AG09319 (cell line): ENCODE data around the gene BFSP1.

Experiments used
- DNase-seq: peaks from one replicate; pipeline ENCODE4 v3.0.0-alpha.2; 2010; ENCODE audit warnings: low read depth; ENCODE audit errors: extremely low read depth
- CTCF ChIP-seq: IDR thresholded peaks from 2 replicates; pipeline ENCODE4 v1.5.1; 2011; ENCODE audit warnings: low read depth, mild to moderate bottlenecking, inconsistent platforms, low read length, moderate library complexity

Gene BFSP1

DNA sequence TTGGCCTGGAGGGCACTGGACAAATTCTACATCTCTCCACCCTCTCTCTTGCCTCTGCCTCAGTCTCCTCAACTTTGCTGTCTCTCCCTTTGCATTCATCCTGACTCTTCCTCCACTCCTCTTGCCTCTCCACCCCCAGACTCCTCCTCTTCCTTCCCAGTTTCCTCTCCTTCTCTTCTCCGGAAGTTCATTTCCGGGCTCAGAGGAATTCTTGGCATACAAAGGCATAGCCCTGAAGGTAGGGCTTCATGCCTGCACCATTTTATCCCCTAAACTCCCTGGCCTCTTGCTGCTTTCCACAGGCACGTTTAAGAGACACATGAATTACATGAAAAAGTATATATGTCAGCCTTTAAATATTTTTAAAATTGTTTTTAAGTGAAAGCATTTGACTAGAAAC is 10.6 kb downstream of the BFSP1 start:
- no peak for DNase-seq
- TF ChIP-seq CTCF = no peak

DNA sequence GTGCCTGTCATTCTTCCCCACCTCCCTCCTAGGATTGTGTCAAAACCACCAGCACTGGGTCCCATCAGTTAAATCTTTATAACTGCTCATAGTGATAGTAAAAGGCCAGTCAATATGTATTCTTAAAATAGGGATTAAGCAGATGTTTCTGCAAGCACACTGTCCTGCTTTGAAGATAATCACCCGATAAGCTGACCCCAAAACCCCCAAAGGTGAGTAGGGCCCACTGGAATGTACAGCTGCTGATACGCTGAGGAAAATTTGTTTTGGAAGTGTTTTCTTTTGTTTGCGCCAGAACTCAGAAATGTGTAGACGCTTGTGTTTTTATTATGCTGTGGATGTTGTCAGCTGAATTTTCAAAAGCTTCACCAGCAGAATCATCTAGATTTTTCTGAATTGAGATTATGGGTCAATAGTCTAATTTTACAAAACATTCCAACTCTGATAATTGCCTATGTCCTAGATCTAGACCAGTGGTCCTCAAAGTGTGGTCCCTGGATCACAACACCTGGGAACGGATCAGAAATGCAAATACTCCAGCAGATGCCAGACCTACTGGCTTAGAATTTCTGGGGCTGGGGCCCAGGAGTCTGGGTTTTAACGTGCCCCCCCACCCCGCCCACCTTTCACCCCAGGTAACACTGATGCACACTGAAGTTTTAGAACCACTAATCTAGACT is 11.4 kb downstream of the BFSP1 start:
- DNase-seq = no peak
- no peak for TF ChIP-seq CTCF

DNA sequence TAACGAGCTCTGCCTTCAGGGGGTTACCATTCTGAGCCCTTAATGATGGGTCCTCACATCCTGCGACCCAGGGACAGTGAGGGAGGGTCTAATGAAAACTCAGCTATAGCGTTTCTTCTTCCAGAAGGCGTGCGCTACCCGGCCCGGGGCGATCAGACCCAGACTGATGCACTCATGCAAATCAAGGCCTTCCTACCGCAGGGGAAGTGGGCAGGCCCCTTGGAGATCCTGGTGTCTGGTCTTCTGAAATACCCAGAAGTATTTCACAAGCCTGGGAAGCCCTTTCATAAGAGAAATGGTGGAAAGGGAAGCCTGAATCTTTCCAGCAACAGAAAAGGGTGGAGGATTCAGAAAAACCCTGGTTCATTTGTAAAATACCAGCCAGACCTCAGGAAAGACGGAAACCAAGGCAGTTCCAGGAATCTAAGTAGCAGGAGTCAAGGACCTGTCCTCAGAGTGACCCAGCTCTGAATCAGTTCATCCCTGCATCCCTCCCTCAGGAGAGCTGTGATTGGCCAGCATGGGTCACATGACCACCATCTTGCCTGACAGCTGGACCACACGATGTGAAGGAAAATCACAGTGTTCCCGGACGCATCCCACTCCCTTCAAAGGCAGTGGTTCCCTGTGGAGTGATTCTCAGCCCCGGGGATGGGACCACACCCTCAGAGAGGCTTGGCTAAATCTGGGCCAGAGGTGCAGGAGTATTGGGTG is 12.7 kb downstream of the BFSP1 start:
- TF ChIP-seq CTCF = no peak
- DNase-seq = no peak

DNA sequence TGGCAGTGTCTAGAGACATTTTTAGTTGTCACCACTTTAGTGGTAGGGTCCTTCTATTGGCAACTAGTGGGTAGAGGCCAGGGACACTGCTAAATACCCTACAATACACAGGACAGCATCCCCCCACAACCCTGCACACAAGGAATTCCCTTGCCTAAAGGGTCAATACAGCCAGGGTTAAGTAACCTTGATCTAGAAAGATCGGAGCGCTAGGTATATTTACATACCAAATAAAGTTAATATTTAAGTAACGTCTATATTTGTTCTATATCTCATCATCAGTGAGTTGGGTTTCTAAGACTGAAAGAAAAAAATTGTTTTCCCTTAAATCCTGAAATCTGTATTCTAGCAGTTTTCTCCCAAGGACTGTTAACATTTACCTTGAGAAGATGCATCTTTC is 16.1 kb downstream of the BFSP1 start:
- no peak for DNase-seq
- no peak for TF ChIP-seq CTCF

DNA sequence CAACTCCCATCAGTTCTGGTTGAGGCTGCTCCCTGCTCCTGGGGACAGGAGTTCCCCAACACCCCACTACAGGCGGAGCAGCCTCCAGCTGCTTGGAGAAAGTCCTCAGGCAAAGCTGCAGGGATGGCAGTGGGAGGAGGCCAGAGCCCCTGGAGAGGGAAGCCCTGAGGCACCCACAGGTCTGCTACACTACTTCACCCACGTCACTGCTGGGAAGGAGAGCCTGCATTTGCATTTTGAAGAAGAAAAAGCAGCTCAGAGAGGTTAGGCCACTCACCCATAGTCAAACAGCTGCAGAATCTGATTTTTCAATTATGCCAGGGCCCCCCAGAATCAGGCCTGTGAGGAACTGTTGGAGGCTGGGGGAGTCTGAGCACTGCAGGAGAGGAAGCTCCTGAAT is 17.2 kb downstream of the BFSP1 start:
- DNase-seq = no peak
- no peak for TF ChIP-seq CTCF

DNA sequence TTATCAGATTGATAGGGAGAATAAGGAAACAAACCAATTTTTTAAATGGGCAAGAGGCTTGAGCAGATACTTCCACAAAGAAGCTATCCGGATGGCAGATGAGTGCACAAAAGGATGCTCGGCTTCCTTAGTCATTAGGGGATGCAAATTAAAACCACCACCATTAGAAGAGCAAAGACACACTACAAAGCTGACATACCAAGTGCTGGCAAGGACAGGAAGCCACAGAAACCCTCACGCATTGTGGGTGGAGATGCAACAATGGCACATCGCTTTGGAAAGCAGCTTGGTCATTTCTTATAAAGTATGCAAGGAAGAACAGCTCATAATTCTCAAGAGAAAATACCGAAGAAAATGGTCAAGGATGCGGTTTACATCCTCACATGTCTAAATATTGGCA is 19.8 kb downstream of the BFSP1 start:
- no peak for TF ChIP-seq CTCF
- DNase-seq = no peak

GRCh38 chr20:17510548-17510947 is 20.6 kb downstream of the BFSP1 start:
- DNase-seq = no peak
- no peak for TF ChIP-seq CTCF
